Measurements from ENCODE around the gene HBP1.
"Not testable (repeated sequence)": the region's sequence is repeated elsewhere in the genome, so short reads cannot be mapped to it uniquely, and the experiment has no call there.

The HBP1 gene

DNA sequence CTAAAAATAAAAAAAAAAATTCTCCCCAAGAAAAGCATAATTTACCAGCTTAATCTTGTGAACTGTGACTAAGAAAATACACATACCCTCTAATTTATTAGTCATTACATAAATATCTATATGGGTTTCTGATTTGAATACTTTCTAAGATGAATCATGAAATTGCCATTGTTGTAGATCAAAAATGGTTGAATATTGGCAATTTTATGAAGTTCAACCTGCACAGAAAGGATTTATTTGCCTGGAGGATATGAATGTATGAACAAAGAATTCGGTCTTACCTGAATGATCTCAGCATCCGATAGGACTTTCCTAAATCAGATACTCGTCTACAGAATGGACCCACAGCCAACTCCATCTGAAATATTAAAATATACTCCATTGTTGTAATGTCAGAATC lies 61.5 kb downstream of the HBP1 start:
- DNase-seq (ENCODE audit: low read depth): no peak

GRCh38 chr7:107232568-107233090 lies 63.8 kb downstream of the HBP1 start:
- DNase-seq (ENCODE audit: low read depth): no peak

GRCh38 chr7:107233174-107233573 lies 64.4 kb downstream of the HBP1 start:
- no peak for DNase-seq (ENCODE audit: low read depth)

DNA sequence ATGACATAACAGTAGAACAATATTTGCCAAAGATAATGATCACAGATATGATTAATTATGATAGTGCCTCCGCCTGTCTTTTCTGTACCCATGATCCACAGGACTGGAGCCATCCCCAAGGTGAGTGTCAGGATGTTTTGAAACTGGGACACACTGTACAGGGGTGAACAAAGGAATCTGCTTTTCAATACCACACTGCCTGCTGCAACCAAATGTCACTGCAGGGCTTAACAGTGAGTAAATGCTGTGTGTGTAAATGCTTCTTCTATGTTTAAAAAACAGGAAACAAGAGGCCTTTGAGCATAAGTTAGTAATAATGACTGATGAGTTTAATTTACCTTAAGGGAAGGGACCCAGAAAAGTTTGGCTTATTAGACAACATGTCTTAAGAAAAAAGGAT lies 65.2 kb downstream of the HBP1 start:
- DNase-seq (ENCODE audit: low read depth): no peak

GRCh38 chr7:107234436-107234835 lies 65.6 kb downstream of the HBP1 start:
- DNase-seq (ENCODE audit: low read depth): no peak

DNA sequence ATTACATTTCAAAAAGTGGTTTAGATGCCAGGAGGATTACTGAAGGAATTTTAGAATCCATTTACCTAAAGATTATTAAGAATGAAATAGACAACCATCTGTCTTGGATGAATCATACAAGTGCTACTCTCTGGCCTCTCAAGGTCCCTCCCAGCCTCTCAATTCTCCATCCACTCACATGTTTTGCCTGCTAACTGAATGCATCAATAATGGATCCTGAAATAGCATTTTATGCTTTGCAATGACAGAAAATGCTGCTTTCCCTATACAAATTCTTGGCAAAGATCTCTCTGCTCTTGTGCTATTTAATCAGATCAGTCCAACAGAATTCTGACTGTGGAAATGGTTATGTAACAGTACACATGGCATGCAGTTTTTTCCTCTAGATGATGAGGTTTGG lies 68.1 kb downstream of the HBP1 start:
- no peak for DNase-seq (ENCODE audit: low read depth)

- no peak for DNase-seq (ENCODE audit: low read depth)
Measured at GRCh38 chr7:107237451-107237850, 68.6 kb downstream of the HBP1 start.

DNA sequence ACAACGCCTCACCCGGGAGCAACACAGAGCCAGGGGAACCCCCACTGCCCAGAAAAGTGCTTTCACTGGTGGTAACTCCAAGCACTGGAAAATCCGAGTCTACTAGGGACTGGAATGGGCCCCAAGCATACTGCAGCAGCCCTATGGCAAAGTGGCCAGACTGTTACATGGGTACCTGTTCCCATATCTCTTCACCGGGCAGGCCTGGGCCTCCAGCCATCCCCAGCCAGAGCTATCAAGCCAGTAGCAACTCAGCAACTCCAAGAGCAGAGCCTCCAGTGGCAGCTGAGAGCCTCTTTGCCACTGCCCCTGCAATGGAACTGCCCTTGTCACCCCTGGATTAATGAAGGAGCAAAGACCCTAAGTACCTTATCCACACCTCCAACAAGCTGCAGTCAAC lies 73.5 kb downstream of the HBP1 start:
- no peak for DNase-seq (ENCODE audit: low read depth)

DNA sequence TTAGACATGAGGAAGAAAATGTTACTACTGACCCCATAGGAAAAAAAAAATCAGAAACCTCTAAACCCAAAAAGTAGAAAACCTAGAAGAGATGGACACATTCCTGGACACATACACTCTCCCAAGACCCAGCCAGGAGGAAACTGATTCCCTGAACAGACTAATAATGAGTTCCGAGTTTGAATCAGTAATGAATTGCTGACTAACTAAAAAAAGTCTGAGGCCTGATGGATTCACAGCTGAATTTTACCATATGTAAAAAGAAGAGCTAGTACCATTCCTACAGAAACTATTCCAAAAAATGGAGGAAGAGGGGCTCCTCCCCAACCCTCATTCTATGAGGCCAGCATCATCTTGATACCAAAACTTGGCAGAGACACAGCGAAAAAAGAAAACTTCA lies 75.8 kb downstream of the HBP1 start:
- no peak for DNase-seq (ENCODE audit: low read depth)

- DNase-seq (ENCODE audit: low read depth): not testable (repeated sequence)
Measured at GRCh38 chr7:107246836-107247235, 78.0 kb downstream of the HBP1 start.

- DNase-seq (ENCODE audit: low read depth): no peak
Measured at GRCh38 chr7:107248551-107249316, 79.9 kb downstream of the HBP1 start.

DNA sequence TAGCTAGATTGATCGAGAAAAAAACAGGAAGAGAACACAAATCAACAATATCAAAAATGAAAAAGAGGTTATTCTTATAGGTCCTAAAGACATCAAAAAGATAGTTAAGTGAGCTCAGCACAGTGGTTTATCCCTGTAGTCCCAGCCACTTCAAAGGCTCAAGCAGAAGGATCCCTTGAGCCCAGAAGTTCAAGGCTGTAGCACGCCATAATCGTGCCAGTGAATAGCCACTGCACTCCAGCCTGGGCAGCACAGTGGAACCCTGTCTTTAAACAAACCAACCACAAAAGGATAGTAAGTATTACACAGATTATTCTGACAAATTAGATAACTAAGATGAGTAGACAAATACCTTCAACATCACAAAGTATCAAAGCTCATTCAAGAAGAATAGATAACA lies 83.2 kb downstream of the HBP1 start:
- DNase-seq (ENCODE audit: low read depth): no peak

Data from stromal cell of bone marrow (primary cell).